NCI-H748 treated with DMSO at 0.1 percent for 48 hours (cell line): ENCODE results near the gene HPSE2.

Experiments used
- DNase-seq: peaks from one replicate; lab custom pipeline; 2025; lab: John Stamatoyannopoulos, UW

Gene HPSE2

DNA sequence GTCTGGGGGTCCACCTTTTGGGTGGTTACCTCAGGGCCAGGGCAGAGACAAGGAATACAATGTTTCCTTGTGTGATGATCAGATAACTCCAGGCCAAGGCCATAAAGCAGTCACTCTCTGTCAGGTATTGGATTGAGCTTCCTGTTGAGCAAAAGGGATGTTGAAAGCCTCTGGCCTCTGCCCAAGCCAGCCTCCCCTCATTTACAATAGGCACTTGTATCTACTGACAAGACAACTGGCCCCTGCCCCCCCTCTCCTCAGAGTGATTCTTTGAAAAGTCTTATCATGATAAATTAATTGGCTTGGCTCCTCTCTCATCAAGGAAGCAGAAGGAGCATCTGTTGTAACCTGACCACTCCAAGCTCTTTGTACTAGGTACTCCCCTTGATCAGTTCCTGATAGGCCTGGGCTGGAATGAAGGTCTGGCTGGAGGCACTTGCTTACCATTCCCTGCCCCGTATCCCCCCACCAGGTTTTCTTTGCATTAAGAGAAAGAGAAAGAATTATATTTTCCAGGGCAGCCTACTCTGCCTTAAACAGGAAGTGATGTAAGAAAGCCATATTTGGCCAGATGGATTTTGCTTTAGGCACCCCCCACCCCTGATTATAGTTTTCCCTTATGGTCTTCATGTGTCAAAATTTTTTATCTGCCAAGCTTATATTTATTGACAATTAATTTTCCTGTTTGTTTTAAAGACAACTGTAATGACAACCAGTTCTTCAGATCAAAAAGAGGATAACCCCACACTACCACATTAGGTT lies 746.8 kb downstream of the HPSE2 start:
- DNase-seq, result no peak

DNA sequence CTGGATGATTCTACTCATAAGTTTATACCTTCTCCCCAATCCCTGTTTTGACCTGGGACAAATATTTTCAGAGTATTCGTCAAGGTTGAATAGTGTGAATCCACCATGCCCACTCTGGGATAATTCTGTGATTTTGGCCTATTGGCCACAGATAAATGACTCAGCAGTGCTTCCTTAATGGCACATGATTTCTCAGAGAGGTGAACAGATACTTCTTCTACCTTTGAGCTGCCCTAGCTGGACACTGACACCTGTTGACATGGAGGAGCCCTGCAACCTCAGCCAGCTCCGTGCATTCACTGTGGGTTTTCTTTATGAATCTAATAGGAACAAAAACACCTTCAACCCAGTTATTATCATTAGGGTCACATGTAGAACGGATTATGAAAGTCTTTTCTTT lies 748.0 kb downstream of the HPSE2 start:
- no peak for DNase-seq

DNA sequence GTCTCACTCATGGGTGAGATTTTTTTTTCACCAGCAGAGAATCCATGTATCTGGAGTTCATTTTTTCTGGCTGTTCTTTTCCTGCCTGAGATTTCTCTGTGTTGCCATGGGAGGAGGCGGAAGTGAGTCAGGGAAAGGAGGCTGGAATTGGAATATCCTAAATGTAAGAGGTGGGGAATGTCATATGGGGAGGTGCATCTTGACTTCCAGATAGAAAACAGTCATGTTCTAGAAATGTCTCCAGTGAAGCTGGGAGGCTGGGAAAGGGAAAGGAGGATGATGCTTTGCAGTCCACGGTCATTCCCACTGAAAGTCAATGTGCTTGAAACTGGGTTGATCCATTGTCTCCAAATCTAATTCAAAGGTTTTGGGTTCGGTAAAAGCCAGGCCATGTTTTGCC lies 749.2 kb downstream of the HPSE2 start:
- no peak for DNase-seq

DNA sequence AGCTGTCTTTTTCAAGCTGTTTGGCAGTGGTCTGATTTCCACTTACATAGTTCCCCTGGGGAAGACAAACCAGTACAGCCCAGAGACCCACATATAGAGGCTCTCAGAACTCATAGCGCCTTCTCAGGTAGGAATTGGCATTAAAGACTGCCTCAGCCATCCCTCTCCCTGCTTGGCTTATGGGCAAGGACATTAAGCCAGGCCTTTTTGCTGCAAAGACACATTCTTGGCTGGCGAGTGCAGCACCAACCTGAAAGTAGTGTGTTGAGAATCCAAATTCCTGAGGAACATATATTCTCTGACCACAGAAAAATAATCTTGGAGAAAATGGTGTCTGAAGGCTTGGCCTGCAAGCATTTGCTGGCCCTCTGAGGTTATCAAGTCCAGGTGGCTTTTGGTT lies 749.7 kb downstream of the HPSE2 start:
- DNase-seq, result no peak

DNA sequence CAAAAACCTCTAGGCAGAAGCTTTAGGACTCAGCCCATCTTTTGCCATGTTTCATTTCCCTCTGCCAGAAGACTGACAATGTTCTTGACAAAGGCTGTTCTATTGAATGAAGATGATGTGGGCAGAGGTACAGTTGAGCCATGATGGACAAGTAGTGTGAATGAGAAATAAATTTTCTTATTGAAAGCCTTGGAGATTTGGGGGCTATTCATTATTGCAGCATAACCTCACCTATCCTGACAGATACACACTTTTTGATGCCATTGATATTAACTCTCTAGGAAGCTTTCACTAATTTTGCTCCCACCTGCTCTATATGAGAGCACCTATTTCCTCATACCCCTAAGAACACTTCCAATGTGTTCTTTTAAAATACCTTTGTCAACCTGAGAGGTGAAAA lies 752.0 kb downstream of the HPSE2 start:
- no peak for DNase-seq

DNA sequence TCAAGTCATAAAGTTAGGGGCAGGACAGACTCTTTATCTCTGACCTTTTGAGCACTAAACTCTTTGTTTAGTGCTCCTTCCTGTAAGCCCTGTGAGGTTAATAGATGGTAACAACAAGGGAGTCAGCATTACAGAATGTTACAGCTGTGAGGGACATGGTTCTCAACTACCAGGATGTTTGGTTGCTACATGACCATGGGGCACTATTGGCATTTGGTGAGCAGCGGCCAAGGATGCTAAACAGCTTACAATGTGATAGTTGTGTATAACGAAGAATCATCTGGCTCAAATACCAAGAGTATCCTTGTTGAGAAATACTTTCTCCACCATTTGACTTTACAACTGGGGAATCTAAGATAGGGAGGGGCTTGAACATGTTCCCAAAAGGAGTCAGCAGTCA lies 753.6 kb downstream of the HPSE2 start:
- no peak for DNase-seq

DNA sequence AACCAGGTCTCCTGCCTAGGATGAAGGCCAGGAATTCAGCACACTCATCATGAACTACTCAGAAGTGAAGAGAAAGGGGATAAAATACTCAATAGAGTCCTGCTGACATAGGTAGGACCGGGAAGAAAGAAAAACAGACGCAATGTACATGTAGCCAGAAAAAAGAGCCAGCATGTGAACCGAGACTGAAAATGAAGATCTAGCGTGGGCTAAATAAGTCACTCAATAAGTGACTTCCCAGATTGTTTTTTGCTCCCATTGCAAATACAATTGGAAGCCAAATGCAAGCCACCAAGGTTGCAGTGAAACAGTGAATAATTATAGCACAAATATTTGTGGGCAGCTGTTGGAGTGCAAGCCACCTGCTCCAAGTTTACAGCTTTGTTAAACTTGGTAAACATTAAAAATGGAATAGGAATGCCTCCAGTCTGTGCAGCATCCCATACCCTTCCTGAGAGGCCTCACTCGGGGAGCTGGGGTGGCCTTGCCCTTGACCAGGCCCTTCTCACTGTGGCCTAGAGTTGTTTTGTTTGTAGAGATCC lies 754.2 kb downstream of the HPSE2 start:
- DNase-seq, result no peak

DNA sequence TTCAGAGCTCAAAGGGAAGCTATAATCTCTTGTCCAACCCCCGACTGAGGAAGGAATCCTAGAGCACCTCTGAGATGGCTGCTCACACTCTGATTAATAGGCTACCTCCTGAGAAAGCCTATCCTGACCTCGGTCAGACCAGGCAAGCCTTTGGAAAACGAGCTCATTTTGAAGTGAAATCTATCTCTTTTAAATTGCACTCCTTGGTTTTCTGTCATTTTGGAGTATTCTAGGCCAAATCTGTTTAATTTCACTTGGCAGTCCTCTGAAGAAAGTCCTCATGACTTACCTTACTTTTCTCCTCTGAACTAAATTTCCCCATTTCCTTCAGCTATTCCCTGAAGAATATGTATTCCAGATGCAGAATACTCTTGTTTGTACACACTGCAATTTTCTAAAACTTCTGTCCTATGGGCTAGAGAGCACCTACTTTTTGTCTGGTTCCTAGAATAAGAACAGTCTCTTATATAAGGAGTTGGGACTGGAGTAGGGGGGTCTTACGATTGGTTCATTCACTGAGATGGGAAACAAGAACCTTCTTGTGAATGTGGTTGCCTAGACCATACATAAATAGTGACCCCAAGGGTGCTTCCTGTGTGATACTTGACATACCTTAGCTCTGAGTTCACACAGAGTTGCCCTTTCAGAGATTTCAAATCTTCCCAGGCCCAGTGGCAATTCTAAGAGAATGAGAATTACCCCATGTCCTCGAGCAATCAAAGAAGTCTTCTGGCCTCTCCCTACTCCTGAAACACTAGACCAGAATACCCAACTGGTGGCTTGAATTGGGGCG lies 757.0 kb downstream of the HPSE2 start:
- DNase-seq, result no peak

DNA sequence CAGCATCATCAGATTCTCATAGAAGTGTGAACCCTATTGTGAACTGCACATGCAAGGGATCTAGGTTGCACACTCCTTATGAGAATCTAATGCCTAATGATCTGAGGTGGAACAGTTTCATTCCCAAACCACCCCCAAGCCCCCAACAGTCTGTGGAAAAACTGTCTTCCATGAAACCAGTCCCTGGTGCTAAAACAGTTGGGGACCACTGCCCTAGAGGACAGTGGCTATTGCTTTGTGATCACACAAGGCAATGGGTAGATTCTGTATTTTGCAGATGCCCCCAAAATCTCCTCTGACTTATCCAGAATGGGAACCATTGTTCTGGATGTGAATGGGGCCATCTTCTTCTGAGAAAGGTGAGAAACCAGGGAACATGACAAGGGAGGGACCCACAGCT lies 757.8 kb downstream of the HPSE2 start:
- no peak for DNase-seq

DNA sequence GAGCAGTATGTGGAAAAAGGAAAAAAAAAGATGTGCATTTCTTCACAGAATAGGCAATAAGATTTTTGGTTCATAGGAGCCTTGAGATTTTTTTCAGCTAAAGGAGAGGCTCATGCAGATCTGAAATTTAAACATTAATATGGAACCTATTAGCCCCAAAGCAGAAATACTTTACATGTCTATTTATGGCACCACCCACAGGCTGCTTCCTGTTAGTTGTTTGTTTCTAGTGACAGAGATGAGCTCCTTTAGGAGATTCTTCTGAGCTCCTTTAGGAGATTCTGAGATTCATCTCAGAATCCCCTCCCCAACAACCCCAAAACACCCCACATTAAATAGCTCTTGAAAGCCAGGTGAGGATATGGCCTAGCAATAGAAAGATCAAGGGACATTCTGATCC lies 761.0 kb downstream of the HPSE2 start:
- no peak for DNase-seq

DNA sequence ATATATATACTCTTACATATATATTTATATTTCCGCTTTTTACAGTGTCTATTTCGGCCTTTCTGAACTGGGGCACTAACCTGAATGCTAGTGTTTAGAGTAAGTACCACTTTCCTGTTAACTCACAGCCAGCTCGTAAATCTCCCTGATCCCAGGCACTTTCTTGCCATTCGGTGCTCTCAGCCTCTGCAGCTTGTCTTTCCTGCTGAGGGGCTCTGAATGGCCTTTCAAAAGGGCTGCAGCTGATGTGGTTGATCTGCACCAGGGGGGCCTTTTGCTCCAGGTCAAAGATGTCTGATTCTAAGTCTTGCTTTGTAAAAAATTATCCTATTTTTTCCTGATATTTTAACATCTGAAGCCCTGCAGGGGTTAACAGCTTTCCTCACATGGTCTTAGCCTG lies 763.5 kb downstream of the HPSE2 start:
- DNase-seq, result no peak

DNA sequence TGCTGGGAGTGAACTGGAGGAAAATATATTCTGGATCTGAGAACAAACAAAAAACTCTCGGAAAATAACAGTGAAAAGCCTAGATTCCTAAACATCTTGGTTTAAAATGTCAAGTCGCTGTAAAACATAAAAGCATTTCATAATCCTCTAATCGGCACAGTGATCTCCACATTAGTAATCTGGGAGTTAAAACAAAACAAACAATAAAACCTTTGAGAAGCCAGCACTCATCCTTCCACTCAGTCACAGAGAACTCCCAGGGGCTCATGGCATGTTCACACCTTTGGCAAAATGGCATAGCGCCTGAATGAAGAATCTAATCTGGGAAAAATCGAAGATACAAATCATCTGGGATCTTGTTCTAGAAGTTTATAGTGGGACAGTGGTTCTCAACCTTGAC lies 764.8 kb downstream of the HPSE2 start:
- no peak for DNase-seq

DNA sequence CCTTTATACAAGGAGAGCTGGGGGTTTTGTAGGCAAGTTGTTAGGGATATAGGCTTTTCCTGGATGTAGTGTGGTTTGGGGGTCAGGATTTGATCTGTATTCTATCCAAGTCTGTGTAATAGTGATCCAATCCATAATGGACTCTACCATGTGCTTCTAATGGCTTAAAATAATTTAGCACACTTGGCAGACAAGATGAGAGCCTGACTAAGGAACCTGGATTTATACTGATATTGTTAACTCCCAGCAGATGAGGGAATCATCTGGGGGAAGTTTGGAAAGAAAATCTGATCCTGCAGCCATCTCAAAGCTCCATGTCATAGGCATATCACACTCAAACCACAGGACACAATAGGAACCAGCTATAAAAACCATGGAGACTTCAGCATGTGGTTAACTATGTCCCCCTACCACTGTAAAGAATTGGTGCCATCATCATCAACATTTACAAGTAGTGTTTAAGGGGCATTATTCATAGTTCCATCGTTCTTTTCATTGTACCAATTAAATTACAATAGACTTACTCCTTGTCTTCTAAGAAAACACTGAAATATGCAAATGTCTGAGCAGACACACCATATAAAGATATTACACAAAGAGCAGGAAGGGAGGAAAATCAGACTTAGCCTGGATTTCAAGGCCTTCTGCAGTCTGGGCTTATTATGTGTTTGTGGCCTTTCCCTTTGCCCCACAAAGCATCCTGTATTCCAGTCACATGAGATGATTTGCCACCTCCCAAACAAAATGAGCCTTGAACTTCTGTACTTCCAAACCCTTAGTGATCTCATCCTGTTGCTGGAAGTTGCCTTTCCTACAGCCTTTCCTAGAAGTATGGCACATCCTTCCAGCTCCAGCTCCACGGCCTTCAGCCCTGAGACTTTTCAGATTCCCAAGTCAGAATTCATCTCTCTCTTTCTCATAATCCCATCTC lies 766.4 kb downstream of the HPSE2 start:
- DNase-seq, result no peak

DNA sequence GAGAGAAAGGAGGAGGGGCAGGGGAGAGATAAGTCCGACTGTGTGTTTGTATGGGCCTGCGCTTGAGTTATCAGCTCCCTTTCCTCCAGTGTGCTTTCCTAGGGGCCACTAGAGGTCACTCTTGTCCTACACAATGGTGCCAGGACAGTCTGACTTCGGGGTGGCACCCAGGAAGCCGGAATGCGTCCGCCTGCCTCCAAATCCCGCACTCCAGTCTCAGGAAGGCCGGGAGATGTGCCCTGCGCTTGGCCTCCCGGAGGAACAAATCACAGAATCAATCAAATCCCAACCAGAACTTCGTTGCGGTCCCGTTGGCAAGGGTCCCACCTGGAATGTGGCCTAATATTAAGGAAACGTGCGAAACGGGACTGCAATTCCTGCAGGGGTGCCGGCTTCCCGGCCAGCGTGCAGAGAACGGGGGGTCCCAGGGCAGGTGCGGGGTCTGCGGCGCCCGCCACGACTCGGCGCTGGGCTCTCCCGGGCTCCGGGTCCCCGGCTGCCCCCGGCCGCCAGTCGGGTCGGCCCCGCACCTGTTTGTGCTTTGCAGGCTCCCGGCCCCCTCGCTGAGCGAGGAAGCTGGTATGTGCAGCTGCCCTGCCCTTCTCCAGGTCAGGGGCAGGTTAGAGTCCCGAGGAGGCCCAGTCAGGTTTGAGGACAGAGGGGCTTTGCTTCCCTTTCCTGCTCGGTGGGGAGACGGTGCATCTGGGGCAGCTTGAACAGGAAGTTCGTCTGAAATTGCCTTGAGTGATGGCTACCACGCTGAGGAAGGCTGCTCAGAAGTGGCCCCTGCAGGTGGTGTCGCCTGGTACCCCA lies 767.9 kb downstream of the HPSE2 start:
- peak; percentile 71 for DNase-seq

DNA sequence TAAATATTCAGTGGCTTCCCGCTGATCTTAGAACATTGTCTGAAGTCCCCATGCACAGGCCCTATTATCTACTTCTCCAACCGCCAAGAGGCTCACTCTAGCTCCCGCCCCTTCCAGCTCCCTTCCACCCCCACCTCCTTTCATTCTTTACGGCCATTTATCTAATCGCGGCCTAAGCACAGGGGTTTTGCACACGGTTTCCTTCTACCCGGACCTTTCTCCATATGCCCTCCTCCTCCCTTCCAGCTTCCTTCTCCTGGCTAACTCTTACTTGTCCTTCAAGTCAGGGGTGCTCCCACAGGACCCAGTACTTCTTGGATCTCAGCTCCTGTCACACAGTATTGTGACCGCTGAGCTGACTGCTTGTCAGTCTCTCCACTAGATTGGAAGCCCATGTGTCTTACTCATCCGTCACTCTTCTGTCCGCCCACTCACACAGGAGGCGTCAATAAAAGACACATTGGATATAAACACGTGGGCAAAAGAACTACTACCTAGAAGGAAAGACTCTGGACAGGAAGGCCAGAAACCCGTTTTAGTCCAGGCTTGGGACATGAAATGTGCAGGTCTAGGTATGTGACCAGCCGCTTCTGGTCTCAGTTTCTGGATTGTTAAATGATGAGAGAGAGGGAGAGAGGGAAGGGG lies 768.7 kb downstream of the HPSE2 start:
- no peak for DNase-seq

DNA sequence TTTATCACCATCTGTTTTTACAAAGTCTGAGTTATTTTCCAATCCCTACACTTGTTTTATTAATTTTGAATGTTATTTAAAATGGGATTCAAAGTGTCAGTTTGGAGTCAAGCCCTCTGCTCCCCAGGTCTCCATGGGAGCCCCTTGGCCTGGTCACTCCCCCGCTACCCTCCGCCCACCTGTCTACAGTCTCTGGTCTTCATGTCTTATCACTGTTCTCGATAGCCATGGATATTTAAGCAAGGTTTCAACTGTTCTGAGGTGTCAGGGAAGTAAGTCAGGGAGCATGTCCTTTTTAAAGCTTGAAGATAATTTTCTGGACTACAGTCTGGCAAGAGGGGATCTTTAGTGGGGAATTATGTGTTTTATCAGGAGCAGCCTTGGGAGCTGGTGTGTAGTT lies 769.8 kb downstream of the HPSE2 start:
- no peak for DNase-seq

DNA sequence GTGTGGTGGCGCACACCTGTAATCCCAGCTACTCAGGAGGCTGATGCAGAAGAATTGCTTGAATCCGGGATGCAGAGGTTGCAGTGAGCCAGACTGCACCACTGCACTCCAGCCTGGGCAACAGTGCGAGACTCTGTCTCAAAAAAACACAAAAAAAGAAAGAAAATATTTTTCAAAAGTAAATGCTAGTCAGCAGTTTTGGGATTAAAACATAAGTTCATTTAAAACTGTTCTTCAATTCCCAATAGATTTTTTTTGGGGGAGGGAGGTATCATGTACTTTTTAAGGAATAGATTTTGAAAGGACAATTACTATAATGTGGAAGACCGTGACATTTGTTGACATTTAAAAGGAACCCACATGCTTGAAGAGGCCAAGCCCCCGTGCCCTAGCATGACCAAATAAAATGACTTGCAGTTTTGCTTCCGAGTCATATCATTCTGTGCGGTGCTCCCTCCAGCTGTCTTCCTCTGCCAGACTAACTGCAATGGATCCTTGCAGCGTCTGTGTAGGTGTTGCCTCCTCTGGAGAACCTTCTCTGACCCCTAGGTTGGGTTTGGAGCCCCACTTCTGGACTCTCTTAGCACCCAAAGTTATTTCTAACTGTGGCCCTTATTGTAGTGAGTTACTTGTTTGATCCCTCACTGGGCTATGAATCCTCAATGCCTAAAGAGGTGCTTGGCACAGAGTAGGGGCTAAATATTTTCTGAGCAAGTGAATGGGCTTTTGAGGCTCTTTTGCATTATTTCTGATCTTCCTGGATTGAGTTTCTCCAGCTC lies 771.5 kb downstream of the HPSE2 start:
- DNase-seq, result no peak

DNA sequence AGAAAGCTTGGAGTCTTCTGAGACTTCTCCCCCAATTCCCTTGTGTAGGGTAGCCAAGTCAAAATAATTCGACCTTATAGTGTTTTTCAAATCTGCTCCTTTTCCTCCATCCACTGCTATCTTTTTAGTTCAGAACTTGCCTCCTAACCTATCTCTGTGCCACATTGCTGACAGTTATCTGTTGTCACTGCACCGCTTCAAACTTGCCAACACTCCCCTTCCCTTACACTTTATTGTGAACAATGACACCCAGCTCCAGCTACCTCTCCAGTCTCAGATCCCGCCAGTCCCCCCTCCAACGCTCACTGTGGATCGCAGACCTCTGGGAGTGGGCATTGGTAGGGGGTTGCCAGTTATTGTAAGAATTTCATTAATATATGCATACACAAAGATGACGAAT lies 772.6 kb downstream of the HPSE2 start:
- no peak for DNase-seq

DNA sequence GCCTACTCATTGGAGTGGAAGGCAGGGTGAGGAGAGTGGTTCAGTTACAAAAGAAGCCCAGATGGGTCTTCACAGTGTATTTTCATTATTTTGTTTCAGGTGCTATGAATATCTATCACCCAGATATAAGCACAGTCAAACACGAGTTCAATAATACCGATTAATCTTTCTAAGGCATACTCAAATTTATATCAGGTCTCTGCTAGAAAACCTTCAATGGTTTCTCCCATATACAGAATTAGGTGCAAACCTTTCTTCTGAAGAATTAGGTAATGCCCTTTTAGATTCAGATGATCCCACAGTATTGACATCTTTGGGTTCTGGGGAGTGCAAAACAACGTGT lies 774.2 kb downstream of the HPSE2 start:
- DNase-seq, result no peak

DNA sequence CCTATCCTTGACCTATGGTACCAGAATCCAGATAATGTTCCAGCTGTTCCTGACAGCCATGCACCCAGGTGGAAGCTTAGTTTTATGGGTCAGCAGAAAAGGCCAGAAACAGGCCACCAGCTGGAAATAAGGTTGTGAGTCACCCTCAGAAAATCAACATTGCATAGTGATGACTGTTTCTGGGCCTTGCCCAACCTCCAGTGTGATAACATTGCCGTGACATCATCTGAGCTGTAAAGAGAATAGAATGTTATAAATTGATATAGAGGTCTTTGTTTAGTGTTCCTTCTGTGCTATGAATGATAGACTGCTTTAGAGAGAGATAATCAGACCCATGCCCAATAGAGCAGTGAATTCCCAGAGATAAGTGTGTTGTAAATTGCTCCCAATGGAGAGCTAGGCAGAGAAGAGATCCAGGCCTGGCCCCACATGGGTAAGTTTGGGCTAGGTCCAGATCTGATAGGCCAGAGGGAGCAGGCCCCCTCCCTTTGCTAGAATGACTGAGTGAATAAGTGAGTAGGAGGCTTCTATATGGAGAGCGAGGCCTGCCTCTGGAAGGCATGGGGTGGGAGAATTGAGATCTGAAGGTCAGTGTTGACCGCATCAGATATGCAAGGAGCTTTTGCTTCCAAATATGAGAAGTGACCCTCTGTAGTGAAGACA lies 774.7 kb downstream of the HPSE2 start:
- DNase-seq, result no peak
